Endodermal cell (in vitro differentiated cells): ENCODE measurements around the gene GPR34. TPM values are rescaled to one million over a fixed set of nuclear protein-coding genes. Genes with fewer than 3 reads are reported as not detected.

Experiments
- DNase-seq: peaks from one replicate; pipeline ENCODE4 v3.0.0-alpha.2; 2017
- H3K27ac ChIP-seq: 2 replicates; pipeline ENCODE4 v1.5.1; 2013; ENCODE audit warnings: mild to moderate bottlenecking, low read depth, low read length, moderate library complexity
- H3K27me3 ChIP-seq: 2 replicates; pipeline ENCODE4 v1.6.1; 2013; ENCODE audit warnings: mild to moderate bottlenecking, low read length, moderate library complexity; ENCODE audit not compliant: insufficient read depth, control insufficient read depth, poor library complexity, severe bottlenecking
- H3K36me3 ChIP-seq: 2 replicates; pipeline ENCODE4 v1.7.0; 2013; ENCODE audit warnings: mild to moderate bottlenecking, low read length, moderate library complexity; ENCODE audit not compliant: control insufficient read depth, insufficient read depth
- H3K4me1 ChIP-seq: one replicate; pipeline ENCODE4 v1.7.0; 2013; ENCODE audit warnings: low read length; ENCODE audit not compliant: control insufficient read depth, insufficient read depth
- H3K4me3 ChIP-seq: 2 replicates; pipeline ENCODE4 v1.5.1; 2013; ENCODE audit warnings: mild to moderate bottlenecking, low read length, moderate library complexity
- H3K9ac ChIP-seq: 2 replicates; pipeline ENCODE4 v1.6.1; 2013; ENCODE audit warnings: mild to moderate bottlenecking, low read length, moderate library complexity; ENCODE audit not compliant: poor library complexity, severe bottlenecking; ENCODE audit errors: extremely low read depth
- H3K9me3 ChIP-seq: 2 replicates; pipeline ENCODE4 v1.6.1; 2013; ENCODE audit warnings: mild to moderate bottlenecking, low read length, moderate library complexity; ENCODE audit not compliant: control insufficient read depth
- H3K27ac Mint-ChIP-seq: 2 replicates; pipeline ENCODE4 v1.8.0; 2020; ENCODE audit warnings: mixed read lengths
- H3K27me3 Mint-ChIP-seq: 2 replicates; pipeline ENCODE4 v1.8.0; 2021; ENCODE audit warnings: mild to moderate bottlenecking, mixed read lengths; ENCODE audit not compliant: insufficient read depth
- H3K36me3 Mint-ChIP-seq: 2 replicates; pipeline ENCODE4 v1.8.0; 2020; ENCODE audit warnings: low read depth, mixed read lengths
- H3K4me1 Mint-ChIP-seq: 2 replicates; pipeline ENCODE4 v1.8.0; 2020; ENCODE audit warnings: mixed read lengths
- H3K4me3 Mint-ChIP-seq: 2 replicates; pipeline ENCODE4 v1.8.0; 2020; ENCODE audit warnings: mild to moderate bottlenecking, moderate library complexity, mixed read lengths
- H3K9me3 Mint-ChIP-seq: 2 replicates; pipeline ENCODE4 v1.8.0; 2020; ENCODE audit warnings: mild to moderate bottlenecking, mixed read lengths
- WGBS, 2 experiments: methylation state at CpG; one replicate each; pipeline versions ENCODE4 v1.1.5 to v1.1.7; 2013; ENCODE audit warnings: missing lambda C conversion rate in 2 of 2, mixed read lengths in 1 of 2; ENCODE audit not compliant: insufficient coverage in 1 of 2, insufficient read length in 1 of 2; 5-methylcytosine and 5-hydroxymethylcytosine counted together
- total RNA-seq, 2 donors: library from RNA; stranded (reverse); fragmentation: NEBNext Ultra II Directional in 1 of 2; extraction: Animal tissue kit (Norgen Biotek cat#: 25700) in 1 of 2; gene quantifications; 2 replicates in 1 of 2; 3 replicates in 1 of 2; pipeline ENCODE4 v1.2.1, GENCODE V29; 2021
- TF ChIP-seq, protein P1 (sequence below): fragments of 200-600 bp; sonication (generic); conservative IDR thresholded peaks from 2 replicates; pipeline ENCODE4 v1.5.0; 2021; ENCODE audit warnings: antibody characterized with exemption, mild to moderate bottlenecking

GPR34 gene
- total RNA-seq, 2 donors from 2014 or later = not detected

DNA sequence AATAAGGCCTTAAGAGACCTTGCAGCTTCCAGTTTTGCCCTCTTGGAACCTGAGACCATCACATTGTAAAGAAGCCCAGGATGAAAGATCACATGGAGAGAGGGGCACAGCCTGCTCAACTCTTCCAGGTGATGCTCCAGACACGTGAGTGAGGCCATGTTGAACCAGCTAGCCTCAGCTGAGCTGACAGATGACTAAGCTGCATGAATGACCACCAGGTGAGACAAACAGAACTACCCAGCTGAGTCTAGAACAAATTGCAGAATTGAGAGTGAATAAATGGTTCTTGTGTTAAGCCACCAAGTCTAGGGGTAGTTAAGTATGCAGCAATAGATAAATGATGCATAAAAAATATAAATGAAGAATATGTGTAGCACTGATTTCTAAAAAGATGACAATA, 18.4 kb downstream of the GPR34 start:
- peaks cover 31% of the 10 kb centered on the region for H3K9me3 Mint-ChIP-seq
- H3K27ac ChIP-seq = no peak overlapping the region
- 94% methylated on average over 1 of the region's 1 CpG; no CpG with 5 or more reads in 1 of the 2 experiments for WGBS, 2 experiments
- DNase-seq = no peak
- no peaks in the 10 kb centered on the region for H3K27me3 Mint-ChIP-seq
- H3K4me1 Mint-ChIP-seq = peaks cover 4% of the 10 kb centered on the region
- H3K9me3 ChIP-seq = no peaks in the 10 kb centered on the region
- TF ChIP-seq, protein P1, sequence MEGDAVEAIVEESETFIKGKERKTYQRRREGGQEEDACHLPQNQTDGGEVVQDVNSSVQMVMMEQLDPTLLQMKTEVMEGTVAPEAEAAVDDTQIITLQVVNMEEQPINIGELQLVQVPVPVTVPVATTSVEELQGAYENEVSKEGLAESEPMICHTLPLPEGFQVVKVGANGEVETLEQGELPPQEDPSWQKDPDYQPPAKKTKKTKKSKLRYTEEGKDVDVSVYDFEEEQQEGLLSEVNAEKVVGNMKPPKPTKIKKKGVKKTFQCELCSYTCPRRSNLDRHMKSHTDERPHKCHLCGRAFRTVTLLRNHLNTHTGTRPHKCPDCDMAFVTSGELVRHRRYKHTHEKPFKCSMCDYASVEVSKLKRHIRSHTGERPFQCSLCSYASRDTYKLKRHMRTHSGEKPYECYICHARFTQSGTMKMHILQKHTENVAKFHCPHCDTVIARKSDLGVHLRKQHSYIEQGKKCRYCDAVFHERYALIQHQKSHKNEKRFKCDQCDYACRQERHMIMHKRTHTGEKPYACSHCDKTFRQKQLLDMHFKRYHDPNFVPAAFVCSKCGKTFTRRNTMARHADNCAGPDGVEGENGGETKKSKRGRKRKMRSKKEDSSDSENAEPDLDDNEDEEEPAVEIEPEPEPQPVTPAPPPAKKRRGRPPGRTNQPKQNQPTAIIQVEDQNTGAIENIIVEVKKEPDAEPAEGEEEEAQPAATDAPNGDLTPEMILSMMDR = no peak
- H3K4me1 ChIP-seq = no peaks in the 10 kb centered on the region
- no peak overlapping the region for H3K4me3 ChIP-seq
- H3K27ac Mint-ChIP-seq = no peak overlapping the region
- H3K36me3 ChIP-seq = no peaks in the 10 kb centered on the region
- no peak overlapping the region for H3K4me3 Mint-ChIP-seq
- no peak overlapping the region for H3K9ac ChIP-seq
- H3K36me3 Mint-ChIP-seq = peaks cover 2% of the 10 kb centered on the region
- H3K27me3 ChIP-seq = no peaks in the 10 kb centered on the region

DNA sequence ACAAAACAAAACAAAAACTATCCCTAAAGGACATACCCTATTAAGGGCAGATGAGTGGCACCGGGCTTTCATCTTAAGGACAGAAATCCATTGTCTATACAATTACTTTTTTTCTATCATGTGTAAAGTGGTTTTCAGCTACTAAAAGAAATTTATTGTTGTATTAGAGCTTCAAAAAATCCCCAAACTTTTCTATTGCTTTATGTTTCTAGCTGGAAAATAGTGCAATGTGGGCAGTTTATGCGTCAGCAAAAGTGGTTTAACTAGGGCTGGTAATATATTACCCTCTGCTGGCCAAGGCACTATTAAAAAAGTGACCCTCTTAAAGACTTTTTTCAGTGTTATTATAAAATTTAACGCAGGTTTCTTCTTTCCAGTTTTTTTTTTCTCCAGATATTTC, 19.7 kb downstream of the GPR34 start:
- H3K4me3 Mint-ChIP-seq = no peak overlapping the region
- H3K36me3 Mint-ChIP-seq = no peaks in the 10 kb centered on the region
- no peak for DNase-seq

DNA sequence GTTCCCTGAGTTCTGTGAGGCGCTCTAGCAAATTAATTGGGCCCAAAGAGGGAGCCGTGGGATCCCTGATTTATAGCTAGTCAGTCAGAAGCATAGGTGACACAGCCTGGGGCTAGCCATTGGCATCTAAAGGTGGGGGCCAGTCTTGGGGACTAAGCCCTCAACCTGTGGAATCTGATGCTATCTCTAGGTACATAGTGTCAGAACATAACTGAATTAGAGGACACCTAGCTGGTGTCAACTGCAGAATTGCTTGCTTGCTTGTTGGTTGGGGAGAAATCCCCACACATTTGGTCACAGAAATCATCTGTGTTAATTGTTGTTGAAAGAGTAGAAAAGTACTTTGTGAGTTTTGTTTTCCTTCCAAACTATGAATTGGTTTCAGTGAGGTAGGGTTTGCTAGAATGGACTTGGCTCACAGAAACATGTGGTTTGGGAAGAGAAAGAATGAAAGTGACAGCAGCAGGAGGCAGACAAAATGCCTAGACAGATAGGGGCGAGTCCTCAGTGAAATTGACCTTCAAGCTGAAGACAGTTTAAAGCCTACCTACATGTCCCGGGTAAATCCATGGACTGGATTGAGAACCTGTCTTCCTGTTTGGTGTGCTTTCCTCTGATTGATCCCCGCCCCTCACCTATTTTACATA, 22.4 kb downstream of the GPR34 start:
- H3K27me3 ChIP-seq = no peaks in the 10 kb centered on the region
- Mint-ChIP-seq H3K27me3 (no peaks in the 10 kb centered on the region), H3K4me1 (peaks cover 4% of the 10 kb centered on the region), H3K4me3 (no peak overlapping the region), H3K27ac (no peak overlapping the region), H3K36me3 (no peaks in the 10 kb centered on the region), H3K9me3 (peaks cover 38% of the 10 kb centered on the region)
- no peak overlapping the region for H3K27ac ChIP-seq
- 89 to 95% methylated on average over 4 to 5 of the region's 5 CpGs for WGBS, 2 experiments
- H3K4me1 ChIP-seq = no peaks in the 10 kb centered on the region
- DNase-seq = no peak
- TF ChIP-seq, protein P1 = no peak
- no peaks in the 10 kb centered on the region for H3K36me3 ChIP-seq
- H3K4me3 ChIP-seq = no peak overlapping the region
- H3K9me3 ChIP-seq = no peaks in the 10 kb centered on the region
- H3K9ac ChIP-seq = no peak overlapping the region

More for the DNA sequence above, 19.7 kb downstream of the GPR34 start:
- H3K9ac ChIP-seq = no peak overlapping the region
- Mint-ChIP-seq H3K27me3 (no peaks in the 10 kb centered on the region), H3K9me3 (peaks cover 30% of the 10 kb centered on the region), H3K4me1 (peaks cover 4% of the 10 kb centered on the region), H3K27ac (no peak overlapping the region)
- no peaks in the 10 kb centered on the region for H3K9me3 ChIP-seq
- no peaks in the 10 kb centered on the region for H3K4me1 ChIP-seq
- no peaks in the 10 kb centered on the region for H3K27me3 ChIP-seq
- TF ChIP-seq, protein P1 = no peak
- no peak overlapping the region for H3K4me3 ChIP-seq
- no peak overlapping the region for H3K27ac ChIP-seq
- H3K36me3 ChIP-seq = no peaks in the 10 kb centered on the region
- WGBS, 2 experiments = 90% methylated on average over 2 of the region's 3 CpGs; no CpG with 5 or more reads in 1 of the 2 experiments
